Measurements from ENCODE around the gene HGS. TPM values are rescaled to one million over a fixed set of nuclear protein-coding genes. Genes with fewer than 3 reads are reported as not detected.

HGS gene
- total and polyA plus RNA-seq, 2 of the 13 experiments (the other 11 are each of a cell fraction or from before 2014, with no cell fraction given), result 73.3 to 78.1 TPM

DNA sequence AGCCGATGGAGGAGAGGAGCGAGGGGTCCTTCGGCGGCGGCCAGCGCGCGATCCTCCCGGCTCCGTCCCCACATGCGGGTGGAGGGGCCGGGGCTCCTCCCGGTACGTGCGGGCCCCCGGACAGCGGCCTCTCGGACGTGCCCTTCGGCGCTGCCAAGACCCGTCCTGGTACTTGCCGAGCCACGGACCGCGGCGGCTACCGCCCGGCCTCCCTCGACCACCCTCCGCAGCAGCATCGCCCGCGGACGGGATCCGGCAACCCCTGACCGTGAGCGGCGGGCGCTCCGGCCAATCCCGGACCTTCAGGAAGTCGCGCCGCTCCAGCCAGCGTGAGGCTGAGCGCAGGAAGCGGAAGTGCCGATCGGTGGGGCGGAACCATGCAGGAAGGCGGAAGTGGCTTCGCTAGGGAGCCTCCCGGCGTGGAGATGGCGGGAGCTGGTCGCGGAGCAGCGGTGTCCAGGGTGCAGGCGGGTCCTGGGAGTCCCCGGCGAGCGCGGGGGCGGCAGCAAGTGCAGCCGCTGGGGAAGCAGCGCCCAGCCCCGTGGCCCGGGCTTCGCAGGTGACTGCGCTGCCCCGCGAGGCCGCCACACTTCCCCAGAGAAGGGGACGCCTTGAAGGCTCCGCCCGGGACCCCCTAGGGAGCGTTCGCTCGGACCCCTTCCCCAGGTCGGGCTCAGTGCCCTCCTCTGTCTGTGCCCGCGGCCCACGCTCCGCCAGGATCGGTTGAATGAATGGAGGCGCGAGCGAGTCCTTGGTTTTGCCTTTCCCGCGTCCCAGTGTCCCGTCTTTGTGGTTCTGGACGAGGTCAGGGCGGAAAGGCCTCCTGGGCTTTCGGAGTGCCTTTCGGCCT lies 17.2 kb upstream of the HGS start, which contains the start of the genes CCDC137 and OXLD1 (continued):
- TF ChIP-seq, protein P1, sequence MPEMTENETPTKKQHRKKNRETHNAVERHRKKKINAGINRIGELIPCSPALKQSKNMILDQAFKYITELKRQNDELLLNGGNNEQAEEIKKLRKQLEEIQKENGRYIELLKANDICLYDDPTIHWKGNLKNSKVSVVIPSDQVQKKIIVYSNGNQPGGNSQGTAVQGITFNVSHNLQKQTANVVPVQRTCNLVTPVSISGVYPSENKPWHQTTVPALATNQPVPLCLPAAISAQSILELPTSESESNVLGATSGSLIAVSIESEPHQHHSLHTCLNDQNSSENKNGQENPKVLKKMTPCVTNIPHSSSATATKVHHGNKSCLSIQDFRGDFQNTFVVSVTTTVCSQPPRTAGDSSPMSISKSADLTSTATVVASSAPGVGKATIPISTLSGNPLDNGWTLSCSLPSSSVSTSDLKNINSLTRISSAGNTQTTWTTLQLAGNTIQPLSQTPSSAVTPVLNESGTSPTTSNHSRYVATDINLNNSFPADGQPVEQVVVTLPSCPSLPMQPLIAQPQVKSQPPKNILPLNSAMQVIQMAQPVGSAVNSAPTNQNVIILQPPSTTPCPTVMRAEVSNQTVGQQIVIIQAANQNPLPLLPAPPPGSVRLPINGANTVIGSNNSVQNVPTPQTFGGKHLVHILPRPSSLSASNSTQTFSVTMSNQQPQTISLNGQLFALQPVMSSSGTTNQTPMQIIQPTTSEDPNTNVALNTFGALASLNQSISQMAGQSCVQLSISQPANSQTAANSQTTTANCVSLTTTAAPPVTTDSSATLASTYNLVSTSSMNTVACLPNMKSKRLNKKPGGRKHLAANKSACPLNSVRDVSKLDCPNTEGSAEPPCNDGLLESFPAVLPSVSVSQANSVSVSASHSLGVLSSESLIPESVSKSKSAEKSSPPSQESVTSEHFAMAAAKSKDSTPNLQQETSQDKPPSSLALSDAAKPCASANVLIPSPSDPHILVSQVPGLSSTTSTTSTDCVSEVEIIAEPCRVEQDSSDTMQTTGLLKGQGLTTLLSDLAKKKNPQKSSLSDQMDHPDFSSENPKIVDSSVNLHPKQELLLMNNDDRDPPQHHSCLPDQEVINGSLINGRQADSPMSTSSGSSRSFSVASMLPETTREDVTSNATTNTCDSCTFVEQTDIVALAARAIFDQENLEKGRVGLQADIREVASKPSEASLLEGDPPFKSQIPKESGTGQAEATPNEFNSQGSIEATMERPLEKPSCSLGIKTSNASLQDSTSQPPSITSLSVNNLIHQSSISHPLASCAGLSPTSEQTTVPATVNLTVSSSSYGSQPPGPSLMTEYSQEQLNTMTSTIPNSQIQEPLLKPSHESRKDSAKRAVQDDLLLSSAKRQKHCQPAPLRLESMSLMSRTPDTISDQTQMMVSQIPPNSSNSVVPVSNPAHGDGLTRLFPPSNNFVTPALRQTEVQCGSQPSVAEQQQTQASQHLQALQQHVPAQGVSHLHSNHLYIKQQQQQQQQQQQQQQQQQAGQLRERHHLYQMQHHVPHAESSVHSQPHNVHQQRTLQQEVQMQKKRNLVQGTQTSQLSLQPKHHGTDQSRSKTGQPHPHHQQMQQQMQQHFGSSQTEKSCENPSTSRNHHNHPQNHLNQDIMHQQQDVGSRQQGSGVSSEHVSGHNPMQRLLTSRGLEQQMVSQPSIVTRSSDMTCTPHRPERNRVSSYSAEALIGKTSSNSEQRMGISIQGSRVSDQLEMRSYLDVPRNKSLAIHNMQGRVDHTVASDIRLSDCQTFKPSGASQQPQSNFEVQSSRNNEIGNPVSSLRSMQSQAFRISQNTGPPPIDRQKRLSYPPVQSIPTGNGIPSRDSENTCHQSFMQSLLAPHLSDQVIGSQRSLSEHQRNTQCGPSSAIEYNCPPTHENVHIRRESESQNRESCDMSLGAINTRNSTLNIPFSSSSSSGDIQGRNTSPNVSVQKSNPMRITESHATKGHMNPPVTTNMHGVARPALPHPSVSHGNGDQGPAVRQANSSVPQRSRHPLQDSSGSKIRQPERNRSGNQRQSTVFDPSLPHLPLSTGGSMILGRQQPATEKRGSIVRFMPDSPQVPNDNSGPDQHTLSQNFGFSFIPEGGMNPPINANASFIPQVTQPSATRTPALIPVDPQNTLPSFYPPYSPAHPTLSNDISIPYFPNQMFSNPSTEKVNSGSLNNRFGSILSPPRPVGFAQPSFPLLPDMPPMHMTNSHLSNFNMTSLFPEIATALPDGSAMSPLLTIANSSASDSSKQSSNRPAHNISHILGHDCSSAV (CRISPR knock-in tag; IDR thresholded peaks at IDR 0.05; ENCODE audit: borderline replicate concordance), result no peak
- TF ChIP-seq, protein P2, sequence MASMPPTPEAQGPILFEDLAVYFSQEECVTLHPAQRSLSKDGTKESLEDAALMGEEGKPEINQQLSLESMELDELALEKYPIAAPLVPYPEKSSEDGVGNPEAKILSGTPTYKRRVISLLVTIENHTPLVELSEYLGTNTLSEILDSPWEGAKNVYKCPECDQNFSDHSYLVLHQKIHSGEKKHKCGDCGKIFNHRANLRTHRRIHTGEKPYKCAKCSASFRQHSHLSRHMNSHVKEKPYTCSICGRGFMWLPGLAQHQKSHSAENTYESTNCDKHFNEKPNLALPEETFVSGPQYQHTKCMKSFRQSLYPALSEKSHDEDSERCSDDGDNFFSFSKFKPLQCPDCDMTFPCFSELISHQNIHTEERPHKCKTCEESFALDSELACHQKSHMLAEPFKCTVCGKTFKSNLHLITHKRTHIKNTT (CRISPR knock-in tag; IDR thresholded peaks at IDR 0.05), result no peak
- TF ChIP-seq ZNF160 (CRISPR knock-in tag; IDR thresholded peaks at IDR 0.05) (no peak; the same call in 1 of the 2 replicates), KDM1A (CRISPR knock-in tag; IDR thresholded peaks at IDR 0.05) (no peak)
